CD1c-positive myeloid dendritic cell (primary cell): ENCODE results near the gene PCDHGA1.
"Not testable (repeated sequence)": the region's sequence is repeated elsewhere in the genome, so short reads cannot be mapped to it uniquely, and the experiment has no call there.

Experiments used
- DNase-seq: peaks from one replicate; pipeline ENCODE4 v3.0.0-alpha.2; 2016; ENCODE audit errors: extremely low spot score

Gene PCDHGA1

GRCh38 chr5:141382469-141383294, 52.4 kb downstream of the PCDHGA1 start, which contains the start of gene PCDHGA7:
Gene PCDHGA7 (plus strand): TSS chr5:141382742. CDS start chr5:141382900, 158 bp downstream.
- no peak for DNase-seq

- DNase-seq: no peak
These were observed 53.0 kb downstream of the PCDHGA1 start for GRCh38 chr5:141383345-141383744.

- DNase-seq: no peak
These were observed 54.4 kb downstream of the PCDHGA1 start for GRCh38 chr5:141384471-141385267.

- peak; percentile 44 for DNase-seq
These were observed 57.4 kb downstream of the PCDHGA1 start, which contains the start of gene PCDHGB4 for GRCh38 chr5:141387557-141388311. Gene PCDHGB4 (plus strand): TSS chr5:141387698. CDS start chr5:141387885, 187 bp downstream.

- DNase-seq: no peak
These were observed 58.3 kb downstream of the PCDHGA1 start for GRCh38 chr5:141388661-141389060.

- no peak for DNase-seq
These were observed 59.1 kb downstream of the PCDHGA1 start for GRCh38 chr5:141389153-141390042.

GRCh38 chr5:141392429-141393198, 62.3 kb downstream of the PCDHGA1 start, which contains the start of gene PCDHGA8:
Gene PCDHGA8 (plus strand): TSS chr5:141392633. CDS start chr5:141392814, 181 bp downstream.
- DNase-seq: no peak

GRCh38 chr5:141393267-141393666, 63.0 kb downstream of the PCDHGA1 start:
- no peak for DNase-seq

GRCh38 chr5:141394401-141395187, 64.3 kb downstream of the PCDHGA1 start:
- not testable (repeated sequence) for DNase-seq

- peak; percentile 62 for DNase-seq
These were observed 67.6 kb downstream of the PCDHGA1 start, which contains the start of gene PCDHGB5 for GRCh38 chr5:141397756-141398551. Gene PCDHGB5 (plus strand): TSS chr5:141397947. CDS start chr5:141398128, 181 bp downstream.

GRCh38 chr5:141398608-141399007, 68.3 kb downstream of the PCDHGA1 start:
- DNase-seq: no peak

GRCh38 chr5:141399555-141400258, 69.4 kb downstream of the PCDHGA1 start:
- DNase-seq: no peak

- DNase-seq: peak; percentile 53
These were observed 72.4 kb downstream of the PCDHGA1 start, which contains the start of gene PCDHGA9 for GRCh38 chr5:141402553-141403243. Gene PCDHGA9 (plus strand): TSS chr5:141402778. CDS start chr5:141402953, 175 bp downstream.

GRCh38 chr5:141403387-141403786, 73.1 kb downstream of the PCDHGA1 start:
- DNase-seq: no peak

GRCh38 chr5:141407790-141408505, 77.6 kb downstream of the PCDHGA1 start, which contains the start of gene PCDHGB6:
Gene PCDHGB6 (plus strand): TSS chr5:141408021. CDS start chr5:141408203, 182 bp downstream.
- peak; percentile 59 for DNase-seq
